Measurements from ENCODE around the gene IPO5.
A peak's percentile ranks its signal among the peaks of the same experiment; 100 is the strongest.

The IPO5 gene

GRCh38 chr13:97977982-97978381, 24.5 kb downstream of the IPO5 start:
- no peak for TF ChIP-seq CTCF (IDR thresholded peaks at IDR 0.05; ENCODE audit: control insufficient read depth, extremely low read depth, insufficient read depth)
- no peak for DNase-seq (ENCODE audit: low read depth)
- H3K4me3 ChIP-seq (ENCODE audit: low read depth, low read length) = peak overlapping the region; percentile 77

GRCh38 chr13:97978651-97979050, 25.2 kb downstream of the IPO5 start:
- H3K4me3 ChIP-seq (ENCODE audit: low read depth, low read length) = no peak overlapping the region; the same call in 1 of the 2 replicates
- no peak for DNase-seq (ENCODE audit: low read depth)

GRCh38 chr13:97979051-97979450, 25.6 kb downstream of the IPO5 start:
- no peak overlapping the region for H3K4me3 ChIP-seq (ENCODE audit: low read depth, low read length)
- no peak for TF ChIP-seq CTCF (IDR thresholded peaks at IDR 0.05; ENCODE audit: control insufficient read depth, extremely low read depth, insufficient read depth)
- no peak for DNase-seq (ENCODE audit: low read depth)

More at GRCh38 chr13:97978651-97979050, 25.2 kb downstream of the IPO5 start:
- TF ChIP-seq CTCF (IDR thresholded peaks at IDR 0.05; ENCODE audit: control insufficient read depth, extremely low read depth, insufficient read depth) = no peak

- no peak for DNase-seq (ENCODE audit: low read depth)
- TF ChIP-seq CTCF (IDR thresholded peaks at IDR 0.05; ENCODE audit: control insufficient read depth, extremely low read depth, insufficient read depth) = no peak
- no peak overlapping the region for H3K4me3 ChIP-seq (ENCODE audit: low read depth, low read length)
Observed at GRCh38 chr13:97979556-97979955, 26.1 kb downstream of the IPO5 start.

- no peak for DNase-seq (ENCODE audit: low read depth)
- TF ChIP-seq CTCF (IDR thresholded peaks at IDR 0.05; ENCODE audit: control insufficient read depth, extremely low read depth, insufficient read depth) = no peak
- no peak overlapping the region for H3K4me3 ChIP-seq (ENCODE audit: low read depth, low read length)
Observed at GRCh38 chr13:97982286-97982685, 28.8 kb downstream of the IPO5 start.

GRCh38 chr13:97986835-97987234, 33.4 kb downstream of the IPO5 start:
- DNase-seq (ENCODE audit: low read depth) = no peak
- no peak for TF ChIP-seq CTCF (IDR thresholded peaks at IDR 0.05; ENCODE audit: control insufficient read depth, extremely low read depth, insufficient read depth)
- no peak overlapping the region for H3K4me3 ChIP-seq (ENCODE audit: low read depth, low read length)

- no peak for TF ChIP-seq CTCF (IDR thresholded peaks at IDR 0.05; ENCODE audit: control insufficient read depth, extremely low read depth, insufficient read depth)
- no peak for DNase-seq (ENCODE audit: low read depth)
- H3K4me3 ChIP-seq (ENCODE audit: low read depth, low read length) = no peak overlapping the region
Observed at GRCh38 chr13:97999653-98000052, 46.2 kb downstream of the IPO5 start.
